Central memory CD8-positive, alpha-beta T cell (primary cell): Measurements from ENCODE around the gene PUM1.
"Not testable (repeated sequence)": the region's sequence is repeated elsewhere in the genome, so short reads cannot be mapped to it uniquely, and the experiment has no call there.

Experiments
- ATAC-seq: fragments of 150-1000 bp; cut with Tn5 transposase; replicated peaks from 2 replicates; pipeline ENCODE4 v1.10.0; 2022; ENCODE audit warnings: mild to moderate bottlenecking, moderate FRiP score, moderate number of reproducible peaks; ENCODE audit not compliant: poor library complexity, severe bottlenecking; ENCODE audit errors: extremely low read depth
- DNase-seq, 2 donors: peaks; one replicate each; pipeline ENCODE4 v3.0.0; 2021; ENCODE audit warnings: low spot score in 2 of 2
- H3K27ac Mint-ChIP-seq: one replicate; pipeline ENCODE4 v1.8.0; 2022; ENCODE audit warnings: low read depth, mild to moderate bottlenecking, moderate library complexity, mixed read lengths
- H3K27me3 Mint-ChIP-seq: one replicate; pipeline ENCODE4 v1.8.0; 2022; ENCODE audit warnings: mixed read lengths
- H3K36me3 Mint-ChIP-seq: one replicate; pipeline ENCODE4 v1.8.0; 2022; ENCODE audit warnings: mild to moderate bottlenecking, moderate library complexity, mixed read lengths; ENCODE audit not compliant: insufficient read depth
- H3K4me1 Mint-ChIP-seq: one replicate; pipeline ENCODE4 v1.8.0; 2022; ENCODE audit warnings: mixed read lengths
- H3K4me3 Mint-ChIP-seq: one replicate; pipeline ENCODE4 v1.8.0; 2022; ENCODE audit warnings: mild to moderate bottlenecking, moderate library complexity, mixed read lengths
- H3K9me3 Mint-ChIP-seq: one replicate; pipeline ENCODE4 v1.8.0; 2022; ENCODE audit warnings: mixed read lengths

Gene PUM1

GRCh38 chr1:30955448-30956015 is 110.0 kb downstream of the PUM1 start:
- Mint-ChIP-seq H3K4me1 (peaks cover 21% of the 10 kb centered on the region), H3K36me3 (peaks cover 63% of the 10 kb centered on the region), H3K27ac (no peak overlapping the region), H3K9me3 (no peaks in the 10 kb centered on the region), H3K27me3 (no peaks in the 10 kb centered on the region), H3K4me3 (no peak overlapping the region)
- DNase-seq = no peak
- ATAC-seq = no peak

- no peak overlapping the region for H3K27ac Mint-ChIP-seq
- peaks cover 18% of the 10 kb centered on the region for H3K4me1 Mint-ChIP-seq
- H3K27me3 Mint-ChIP-seq = no peaks in the 10 kb centered on the region
- DNase-seq (no peak), ATAC-seq (no peak)
- no peak overlapping the region for H3K4me3 Mint-ChIP-seq
- no peaks in the 10 kb centered on the region for H3K9me3 Mint-ChIP-seq
- peaks cover 63% of the 10 kb centered on the region for H3K36me3 Mint-ChIP-seq
These were observed 111.8 kb downstream of the PUM1 start for GRCh38 chr1:30953685-30954084.

GRCh38 chr1:30952098-30952497 is 113.4 kb downstream of the PUM1 start:
- Mint-ChIP-seq H3K36me3 (peaks cover 73% of the 10 kb centered on the region), H3K4me1 (peaks cover 19% of the 10 kb centered on the region), H3K27me3 (no peaks in the 10 kb centered on the region), H3K27ac (peak overlapping the region; percentile 44), H3K4me3 (no peak overlapping the region), H3K9me3 (no peaks in the 10 kb centered on the region)
- no peak for ATAC-seq
- no peak for DNase-seq

GRCh38 chr1:30950700-30951099 is 114.8 kb downstream of the PUM1 start:
- Mint-ChIP-seq H3K4me3 (no peak overlapping the region), H3K4me1 (peaks cover 21% of the 10 kb centered on the region), H3K9me3 (no peaks in the 10 kb centered on the region), H3K36me3 (peaks cover 67% of the 10 kb centered on the region), H3K27me3 (no peaks in the 10 kb centered on the region), H3K27ac (peak overlapping the region; percentile 39)
- no peak for ATAC-seq
- no peak for DNase-seq

GRCh38 chr1:30950053-30950452 is 115.5 kb downstream of the PUM1 start:
- H3K9me3 Mint-ChIP-seq = no peaks in the 10 kb centered on the region
- no peak overlapping the region for H3K27ac Mint-ChIP-seq
- H3K36me3 Mint-ChIP-seq = peaks cover 71% of the 10 kb centered on the region

GRCh38 chr1:30949487-30949838 is 116.1 kb downstream of the PUM1 start:
- not testable (repeated sequence) for H3K27ac Mint-ChIP-seq, ATAC-seq

More at GRCh38 chr1:30950053-30950452, 115.5 kb downstream of the PUM1 start:
- Mint-ChIP-seq H3K27me3 (no peaks in the 10 kb centered on the region), H3K4me1 (peaks cover 21% of the 10 kb centered on the region), H3K4me3 (no peak overlapping the region)
- no peak for DNase-seq
- ATAC-seq = no peak

GRCh38 chr1:30948813-30949486 is 116.6 kb downstream of the PUM1 start:
- not testable (repeated sequence) for H3K9me3 Mint-ChIP-seq, H3K27me3 Mint-ChIP-seq, ATAC-seq, DNase-seq, H3K4me3 Mint-ChIP-seq
- peak overlapping the region; percentile 69 for H3K27ac Mint-ChIP-seq
- H3K36me3 Mint-ChIP-seq = peaks cover 78% of the 10 kb centered on the region
- H3K4me1 Mint-ChIP-seq = peaks cover 21% of the 10 kb centered on the region

More at GRCh38 chr1:30949487-30949838, 116.1 kb downstream of the PUM1 start:
- not testable (repeated sequence) for DNase-seq, H3K27me3 Mint-ChIP-seq, H3K4me3 Mint-ChIP-seq, H3K9me3 Mint-ChIP-seq
- peaks cover 75% of the 10 kb centered on the region for H3K36me3 Mint-ChIP-seq
- H3K4me1 Mint-ChIP-seq = peaks cover 21% of the 10 kb centered on the region

- no peaks in the 10 kb centered on the region for H3K27me3 Mint-ChIP-seq
- H3K9me3 Mint-ChIP-seq = no peaks in the 10 kb centered on the region
- peaks cover 21% of the 10 kb centered on the region for H3K4me1 Mint-ChIP-seq
- H3K27ac Mint-ChIP-seq = peak overlapping the region; percentile 69
- H3K4me3 Mint-ChIP-seq = no peak overlapping the region
- ATAC-seq (no peak), DNase-seq (no peak)
- peaks cover 79% of the 10 kb centered on the region for H3K36me3 Mint-ChIP-seq
These were observed 117.2 kb downstream of the PUM1 start for GRCh38 chr1:30948278-30948677.

GRCh38 chr1:30947212-30947611 is 118.3 kb downstream of the PUM1 start:
- no peak for DNase-seq
- no peaks in the 10 kb centered on the region for H3K9me3 Mint-ChIP-seq
- H3K4me1 Mint-ChIP-seq = peaks cover 21% of the 10 kb centered on the region
- no peaks in the 10 kb centered on the region for H3K27me3 Mint-ChIP-seq
- no peak for ATAC-seq
- H3K36me3 Mint-ChIP-seq = peaks cover 75% of the 10 kb centered on the region
- H3K4me3 Mint-ChIP-seq = no peak overlapping the region
- H3K27ac Mint-ChIP-seq = peak overlapping the region; percentile 69

GRCh38 chr1:30942326-30942963 is 123.1 kb downstream of the PUM1 start:
- no peak for DNase-seq
- Mint-ChIP-seq H3K4me3 (no peak overlapping the region), H3K36me3 (peaks cover 62% of the 10 kb centered on the region), H3K27me3 (no peaks in the 10 kb centered on the region), H3K4me1 (peaks cover 5% of the 10 kb centered on the region), H3K9me3 (no peaks in the 10 kb centered on the region), H3K27ac (no peak overlapping the region)
- no peak for ATAC-seq

- Mint-ChIP-seq H3K4me1 (no peaks in the 10 kb centered on the region), H3K36me3 (peaks cover 68% of the 10 kb centered on the region), H3K27ac (no peak overlapping the region), H3K4me3 (no peak overlapping the region), H3K27me3 (no peaks in the 10 kb centered on the region), H3K9me3 (no peaks in the 10 kb centered on the region)
- ATAC-seq (no peak), DNase-seq (no peak)
These were observed 125.0 kb downstream of the PUM1 start for GRCh38 chr1:30940541-30940940.

- DNase-seq (no peak), ATAC-seq (no peak)
- no peak overlapping the region for H3K27ac Mint-ChIP-seq
These were observed 128.9 kb downstream of the PUM1 start for GRCh38 chr1:30936541-30937171.

More at GRCh38 chr1:30936541-30937171, 128.9 kb downstream of the PUM1 start:
- Mint-ChIP-seq H3K27me3 (no peaks in the 10 kb centered on the region), H3K4me3 (no peak overlapping the region), H3K36me3 (peaks cover 63% of the 10 kb centered on the region), H3K9me3 (no peaks in the 10 kb centered on the region), H3K4me1 (peaks cover 7% of the 10 kb centered on the region)
